Stimulated activated CD8-positive, alpha-beta memory T cell treated with anti-CD3 and anti-CD28 coated beads, Interleukin-2, amount 100 ng/mL, for 48 hours (primary cell): ENCODE results near the gene F12.

Experiments used
- DNase-seq, 2 donors: peaks; one replicate each; pipeline ENCODE4 v3.0.0-alpha.2; 2020; ENCODE audit warnings: low read depth in 2 of 2

The F12 gene

GRCh38 chr5:177356746-177357145, 52.6 kb downstream of the F12 start:
- DNase-seq = no peak

DNA sequence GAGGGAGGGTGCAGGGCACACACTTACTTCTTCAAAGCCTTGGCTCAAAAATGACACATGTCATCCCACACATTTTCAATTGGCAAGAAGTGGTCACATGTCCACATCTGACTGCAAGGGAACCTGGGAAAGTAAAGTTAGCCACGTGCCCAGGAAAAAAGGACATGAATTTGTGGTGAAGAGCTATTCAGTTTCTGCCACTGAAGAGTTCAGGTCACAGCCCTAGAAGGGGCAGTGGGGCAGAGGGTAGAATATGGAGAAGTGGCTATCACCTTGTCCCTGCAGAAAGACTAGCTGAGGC, 53.5 kb downstream of the F12 start:
- DNase-seq = no peak

GRCh38 chr5:177355162-177355867, 54.0 kb downstream of the F12 start:
- no peak for DNase-seq

DNA sequence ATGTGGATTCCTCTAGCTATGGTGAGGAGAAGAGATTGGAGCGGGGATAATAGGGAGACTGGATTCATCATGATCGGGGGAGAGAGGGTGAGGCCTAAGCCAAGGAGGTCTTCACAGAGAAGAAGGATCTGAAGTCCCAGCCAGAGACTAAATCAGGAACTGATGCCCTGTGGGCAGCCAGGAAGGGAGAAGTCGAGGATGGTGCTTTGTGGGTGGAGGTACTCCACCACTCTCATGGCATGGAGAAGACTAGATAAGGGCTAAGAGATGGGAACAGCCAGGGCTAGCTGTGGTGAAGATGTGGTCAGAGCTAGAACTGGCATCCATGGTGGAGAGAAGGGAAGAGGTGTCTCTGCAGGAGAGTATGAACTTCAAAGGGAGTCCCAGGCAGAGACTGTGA, 54.7 kb downstream of the F12 start:
- DNase-seq = no peak

- DNase-seq = no peak
Observed at GRCh38 chr5:177354256-177354655, 55.1 kb downstream of the F12 start.

- DNase-seq = no peak
Observed at GRCh38 chr5:177353093-177353492, 56.3 kb downstream of the F12 start.
